ENCODE measurements around the gene DHRS1. TPM values are rescaled to one million over a fixed set of nuclear protein-coding genes. Genes with fewer than 3 reads are reported as not detected.
A peak's percentile ranks its signal among the peaks of the same experiment; 100 is the strongest.

Gene DHRS1
- total and polyA plus RNA-seq, 2 of the 4 experiments (the other 2 are of a cell fraction), result 15.8 to 38.6 TPM

- TF ChIP-seq RFX5 (IDR thresholded peaks at IDR 0.05; ENCODE audit: low read depth, low read length), result no peak
- TF ChIP-seq BHLHE40 (IDR thresholded peaks at IDR 0.05; ENCODE audit: low read depth, low read length), result peak; percentile 67; the same call in 1 of the 2 replicates
- TF ChIP-seq MAFK (IDR thresholded peaks at IDR 0.05; ENCODE audit: low read depth, low read length), result no peak
- peak; percentile 58; the same call in 1 of the 2 replicates for TF ChIP-seq MAZ (IDR thresholded peaks at IDR 0.05; ENCODE audit: borderline replicate concordance, low read depth, low read length)
Measured at GRCh38 chr14:24296341-24297157, 3.0 kb downstream of the DHRS1 start (continued).

- H3K56ac ChIP-seq (ENCODE audit: extremely low read depth, insufficient read depth, low read length), result no peak overlapping the region
Measured at GRCh38 chr14:24293525-24293924, 6.1 kb downstream of the DHRS1 start.

More at GRCh38 chr14:24293525-24293924, 6.1 kb downstream of the DHRS1 start:
- dilution Hi-C loops (cut with HindIII; ENCODE audit: low sequenced_read_pairs, unreplicated experiment) (no loop called here), intact Hi-C loops (cut with micrococcal nuclease) (loop anchor here (10.0 kb wide), 1 partner anchor 309 kb away; the partner anchor contains the start of gene DHRS4L2), in situ Hi-C loops (cut with MboI; ENCODE audit: low sequenced_read_pairs) (no loop called here)
- H3K4me2 ChIP-seq (ENCODE audit: low read depth, low read length), result no peak overlapping the region
- no peak overlapping the region for H3K23ac ChIP-seq (ENCODE audit: low read depth, low read length)
- H3K27me3 ChIP-seq (ENCODE audit: control insufficient read depth, insufficient read depth, low read length), result no peaks in the 10 kb centered on the region
- H3K36me3 ChIP-seq (ENCODE audit: control insufficient read depth, insufficient read depth, low read length), result peaks cover 28% of the 10 kb centered on the region
- no peaks in the 10 kb centered on the region for H3K9me1 ChIP-seq (ENCODE audit: insufficient read depth, low read length)
- H3K14ac ChIP-seq (replicated peaks; ENCODE audit: low read depth, low read length), result no peak overlapping the region
- H3K79me1 ChIP-seq (ENCODE audit: low read depth in 1 of 2, low read length in 2 of 2), result peaks cover 2 to 15% of the 10 kb centered on the region in 2 experiments; a peak in 2 of 4 replicates
- peaks cover 3% of the 10 kb centered on the region for H3K4me1 ChIP-seq (ENCODE audit: control insufficient read depth, insufficient read depth, low read length)
- no peak overlapping the region for H3K18ac ChIP-seq (ENCODE audit: low read depth, low read length)
- ATAC-seq (ENCODE audit: low read depth), result no peak
- no CpG with 5 or more reads among the region's 2 CpGs for WGBS, 2 experiments (ENCODE audit: extremely low coverage in 2 of 2, insufficient read length in 1 of 2)
- no peak overlapping the region for H4K8ac ChIP-seq (ENCODE audit: low read depth in 2 of 2, low read length in 2 of 2)
- TF ChIP-seq POLR2A (IDR thresholded peaks at IDR 0.05; ENCODE audit: low read depth, low read length) (no peak), MAFK (IDR thresholded peaks at IDR 0.05; ENCODE audit: low read depth, low read length) (no peak), MXI1 (IDR thresholded peaks at IDR 0.05; ENCODE audit: borderline replicate concordance, low read depth, low read length) (no peak)
- H2AFZ ChIP-seq (replicated peaks; ENCODE audit: low read length, poor library complexity), result no peak overlapping the region
- H3K4ac ChIP-seq (ENCODE audit: low read depth, low read length), result no peak overlapping the region
- H2BK5ac ChIP-seq (ENCODE audit: low read depth, low read length, poor library complexity, severe bottlenecking), result no peak overlapping the region
- no peak overlapping the region for H2BK120ac ChIP-seq (ENCODE audit: low read depth, low read length)
- ChIA-PET CTCF (interaction anchor here (2.1 kb wide), 1 partner anchor 14 kb away, joined by 5 read pairs; the partner anchor contains the start of gene CIDEB), POLR2A (ENCODE audit: unreplicated experiment) (no interaction called here)
- H2BK15ac ChIP-seq (ENCODE audit: low read depth, low read length), result no peak overlapping the region
- H3K9ac ChIP-seq (ENCODE audit: low read depth, low read length), result no peak overlapping the region
- H3K27ac ChIP-seq (ENCODE audit: insufficient read depth, low read length), result no peak overlapping the region
- no peak overlapping the region for H2AK5ac ChIP-seq (ENCODE audit: low read depth, low read length)
- H3K9me3 ChIP-seq (ENCODE audit: control insufficient read depth, insufficient read depth, low read length), result no peaks in the 10 kb centered on the region
- DNase-seq, result no peak
- no peak overlapping the region for H4K91ac ChIP-seq (ENCODE audit: insufficient read depth, low read depth, low read length)
- H4K20me1 ChIP-seq (ENCODE audit: insufficient read depth, low read length), result no peaks in the 10 kb centered on the region
- BruUV-seq (replicated peaks), result no TSS peak
- no peak overlapping the region for H4K5ac ChIP-seq (ENCODE audit: low read depth, low read length)
- H2AK9ac ChIP-seq (replicated peaks; ENCODE audit: low read depth, low read length, poor library complexity), result no peak overlapping the region
- H2BK20ac ChIP-seq (ENCODE audit: low read depth, low read length), result no peak overlapping the region
- no peak overlapping the region for H3K4me3 ChIP-seq (ENCODE audit: insufficient read depth, low read depth, low read length)
